Mucosa of descending colon (tissue), 3 donors: ENCODE measurements around the gene DHX35. TPM values are rescaled to one million over a fixed set of nuclear protein-coding genes. Genes with fewer than 3 reads are reported as not detected.

Experiments
- ATAC-seq: fragments of 200-7000 bp; cut with Tn5 transposase; one replicate; pipeline ENCODE4 v1.9.1; 2020; ENCODE audit warnings: mild to moderate bottlenecking, moderate library complexity
- DNase-seq, 3 donors: peaks; one replicate each; pipeline ENCODE4 v3.0.0-alpha.2; 2020
- H3K36me3 ChIP-seq: fragments of 200-600 bp; one replicate; pipeline ENCODE4 v1.8.0; 2021; ENCODE audit warnings: low read depth, mild to moderate bottlenecking
- H3K4me1 ChIP-seq: fragments of 200-600 bp; one replicate; pipeline ENCODE4 v1.8.0; 2021; ENCODE audit warnings: low read depth, mild to moderate bottlenecking
- H3K4me3 ChIP-seq: fragments of 200-600 bp; one replicate; pipeline ENCODE4 v1.8.0; 2021; ENCODE audit warnings: mild to moderate bottlenecking
- H3K9me3 ChIP-seq: fragments of 200-600 bp; one replicate; pipeline ENCODE4 v1.8.0; 2021; ENCODE audit warnings: mild to moderate bottlenecking
- CTCF ChIP-seq: fragments of 200-600 bp; IDR thresholded peaks from one replicate; pipeline ENCODE4 v1.8.0; 2022; ENCODE audit warnings: antibody characterized with exemption, mild to moderate bottlenecking
- intact Hi-C, 2 donors: fragments of 100-400 bp; cut with DNase I in 1 of 2; cut with micrococcal nuclease in 1 of 2; formaldehyde crosslinking; loops; one replicate each; pipeline versions ENCODE4 v1.11.0 to v1.11.1; 2022; cut with DNase I, micrococcal nuclease
- total RNA-seq, 3 donors: library from RNA; stranded (reverse); fragmentation: NEBNext Ultra II Directional in 2 of 3; extraction: Animal tissue kit (Norgen Biotek cat#: 25700) in 2 of 3; gene quantifications; one replicate each; pipeline versions ENCODE4 v1.2.1 to v1.2.4, GENCODE V29; 2021 to 2023
- donor health status: DM: no; HTN: no; CAD: no; lungs with moderate emphysema.
- donor health status: DM: no; HTN: no; CAD: no.
- donor health status: DM: no; HTN: yes; CAD: no.

Gene DHX35
- total RNA-seq, 3 donors from 2014 or later, result 14.8 to 16.4 (median 16.3) TPM

GRCh38 chr20:39016041-39016440, 53.9 kb downstream of the DHX35 start:
- TF ChIP-seq CTCF, result no peak
- DNase-seq (no peak), ATAC-seq (no peak)
- no peaks in the 10 kb centered on the region for H3K9me3 ChIP-seq
- intact Hi-C loops, result no loop called here
- H3K36me3 ChIP-seq, result no peaks in the 10 kb centered on the region
- H3K4me3 ChIP-seq, result no peak overlapping the region
- H3K4me1 ChIP-seq, result peaks cover 9% of the 10 kb centered on the region

- ATAC-seq (no peak), DNase-seq (no peak)
- Histone ChIP-seq H3K4me3 (no peak overlapping the region), H3K36me3 (no peaks in the 10 kb centered on the region), H3K4me1 (peaks cover 9% of the 10 kb centered on the region), H3K9me3 (no peaks in the 10 kb centered on the region)
- intact Hi-C loops, result no loop called here
- no peak for TF ChIP-seq CTCF
These were observed 54.4 kb downstream of the DHX35 start for GRCh38 chr20:39016506-39016905.

- Histone ChIP-seq H3K9me3 (no peaks in the 10 kb centered on the region), H3K4me3 (no peak overlapping the region), H3K4me1 (no peaks in the 10 kb centered on the region), H3K36me3 (no peaks in the 10 kb centered on the region)
- DNase-seq, result no peak
- intact Hi-C loops, result no loop called here
- no peak for ATAC-seq
- TF ChIP-seq CTCF, result no peak
These were observed 56.9 kb downstream of the DHX35 start for GRCh38 chr20:39019027-39019426.

- intact Hi-C loops, result no loop called here
- no peaks in the 10 kb centered on the region for H3K9me3 ChIP-seq
- H3K4me3 ChIP-seq, result no peak overlapping the region
- no peaks in the 10 kb centered on the region for H3K36me3 ChIP-seq
- no peaks in the 10 kb centered on the region for H3K4me1 ChIP-seq
- no peak for TF ChIP-seq CTCF
- DNase-seq (no peak), ATAC-seq (no peak)
These were observed 57.7 kb downstream of the DHX35 start for GRCh38 chr20:39019805-39020325.

- intact Hi-C loops, result no loop called here
- no peak overlapping the region for H3K4me3 ChIP-seq
- TF ChIP-seq CTCF, result no peak
These were observed 59.6 kb downstream of the DHX35 start for GRCh38 chr20:39021748-39022147.

GRCh38 chr20:39025883-39026282, 63.7 kb downstream of the DHX35 start:
- no peaks in the 10 kb centered on the region for H3K9me3 ChIP-seq
- ATAC-seq (peak; percentile 60), DNase-seq (no peak)
- intact Hi-C loops, result no loop called here
- TF ChIP-seq CTCF, result no peak
- no peaks in the 10 kb centered on the region for H3K4me1 ChIP-seq
- no peak overlapping the region for H3K4me3 ChIP-seq
- no peaks in the 10 kb centered on the region for H3K36me3 ChIP-seq

More at GRCh38 chr20:39021748-39022147, 59.6 kb downstream of the DHX35 start:
- DNase-seq, result no peak
- ATAC-seq, result no peak
- H3K9me3 ChIP-seq, result no peaks in the 10 kb centered on the region
- no peaks in the 10 kb centered on the region for H3K36me3 ChIP-seq
- H3K4me1 ChIP-seq, result no peaks in the 10 kb centered on the region
